SK-N-MC (cell line): ENCODE results near the gene ARMC9.

ENCODE experiments used
- EZH2 ChIP-seq: fragments of 200-600 bp; sonication (generic); IDR thresholded peaks from one replicate; pipeline ENCODE4 v1.6.1; 2017; ENCODE audit warnings: antibody characterized with exemption
- FOXP2 ChIP-seq: optimal IDR thresholded peaks from 2 replicates; pipeline ENCODE3; 2011; ENCODE audit warnings: mild to moderate bottlenecking, moderate library complexity; ENCODE audit not compliant: insufficient read depth; ENCODE audit errors: extremely low read length, control extremely low read depth
- POLR2AphosphoS5 ChIP-seq: IDR thresholded peaks from 2 replicates; pipeline ENCODE4 v1.6.1; 2012; ENCODE audit warnings: mild to moderate bottlenecking, low read depth, low read length, borderline replicate concordance

DNA sequence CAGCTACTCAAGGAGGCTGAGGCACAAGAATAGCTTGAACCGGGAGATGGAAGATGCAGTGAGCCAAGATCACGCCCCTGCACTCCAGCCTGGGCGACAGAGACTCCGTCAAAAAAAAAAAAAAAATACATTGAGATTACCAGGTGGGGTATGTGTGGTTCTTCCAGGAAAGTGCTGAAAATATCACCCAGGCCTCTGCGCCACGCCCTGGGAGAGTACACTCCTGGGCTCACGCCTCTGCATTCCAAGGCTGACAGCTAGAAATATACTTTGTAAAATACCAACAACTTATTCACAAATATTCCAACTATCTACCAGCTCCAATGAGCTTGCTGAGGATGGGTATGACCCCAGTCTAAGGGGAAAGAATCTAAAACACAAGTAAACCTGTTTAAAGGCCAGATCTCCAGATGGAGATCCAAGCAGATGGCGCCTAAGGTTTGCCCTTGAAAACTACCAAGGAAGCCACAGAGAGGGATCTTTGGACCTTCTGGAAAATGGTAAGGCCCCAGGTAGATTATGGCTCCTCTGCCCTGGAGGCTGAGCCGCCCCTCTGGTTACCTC lies 175.4 kb downstream of the ARMC9 start:
- TF ChIP-seq POLR2AphosphoS5 (no peak), EZH2 (no peak), FOXP2 (no peak)
